A673 (cell line): ENCODE results near the gene FERMT3. TPM values are rescaled to one million over a fixed set of nuclear protein-coding genes. Genes with fewer than 3 reads are reported as not detected.

Source experiments
- BruUV-seq: library from RNA; stranded (reverse); fragments of 400-500 nt; replicated peaks from 2 replicates; lab custom pipeline; 2021; lab: Mats Ljungman, UMichigan
- CTCF ChIA-PET: fragments of 300-600 bp; sonication (Branson Sonifier 250); formaldehyde crosslinking; loops from one replicate; lab custom pipeline; 2022; ENCODE audit warnings: antibody characterized with exemption; lab: Charles Lee
- POLR2A ChIA-PET: fragments of 300-600 bp; sonication (Branson Sonifier 250); formaldehyde crosslinking; loops from one replicate; lab custom pipeline; 2022; ENCODE audit warnings: antibody characterized with exemption; ENCODE audit not compliant: low non-redundant PET; lab: Charles Lee
- DNase-seq: peaks from one replicate; pipeline ENCODE4 v3.0.0-alpha.2; 2015; ENCODE audit warnings: low spot score
- H3K27ac ChIP-seq: fragments of 200-600 bp; sonication (generic); 2 replicates; pipeline ENCODE4 v1.5.1; 2016; ENCODE audit warnings: mixed run types, low read depth, mild to moderate bottlenecking, mixed read lengths, antibody characterized with exemption, low read length; ENCODE audit not compliant: poor library complexity, severe bottlenecking
- H3K27me3 ChIP-seq: fragments of 200-600 bp; sonication (generic); replicated peaks from 2 replicates; pipeline ENCODE4 v1.6.1; 2017; ENCODE audit warnings: mixed run types, low read depth, mild to moderate bottlenecking, mixed read lengths, antibody characterized with exemption, low read length; ENCODE audit not compliant: insufficient read depth, poor library complexity
- H3K36me3 ChIP-seq: fragments of 200-600 bp; sonication (generic); 2 replicates; pipeline ENCODE4 v1.6.1; 2016; ENCODE audit warnings: mixed run types, mild to moderate bottlenecking, mixed read lengths, antibody characterized with exemption, low read length; ENCODE audit not compliant: insufficient read depth, poor library complexity, severe bottlenecking
- H3K4me1 ChIP-seq: fragments of 200-600 bp; sonication (generic); 2 replicates; pipeline ENCODE4 v1.6.1; 2017; ENCODE audit warnings: mixed run types, mild to moderate bottlenecking, mixed read lengths, antibody characterized with exemption, low read length; ENCODE audit not compliant: insufficient read depth, poor library complexity, severe bottlenecking
- H3K4me3 ChIP-seq: fragments of 200-600 bp; sonication (generic); 2 replicates; pipeline ENCODE4 v1.5.1; 2016; ENCODE audit warnings: low read depth, mixed run types, mild to moderate bottlenecking, mixed read lengths, low read length; ENCODE audit not compliant: poor library complexity, severe bottlenecking
- H3K9me3 ChIP-seq: fragments of 200-600 bp; sonication (generic); 2 replicates; pipeline ENCODE4 v1.6.1; 2016; ENCODE audit warnings: mixed run types, low read depth, mild to moderate bottlenecking, mixed read lengths, antibody characterized with exemption, low read length; ENCODE audit not compliant: poor library complexity, severe bottlenecking
- EZH2 ChIP-seq: fragments of 200-600 bp; sonication (generic); IDR thresholded peaks from 2 replicates; pipeline ENCODE4 v1.6.1; 2017; ENCODE audit warnings: borderline replicate concordance, low read depth, mild to moderate bottlenecking, mixed read lengths, antibody characterized with exemption, low read length; ENCODE audit not compliant: poor library complexity, severe bottlenecking
- intact Hi-C: fragments of 100-400 bp; cut with micrococcal nuclease; formaldehyde crosslinking; loops from one replicate; pipeline ENCODE4 v1.10.0; 2022; ENCODE audit not compliant: unreplicated experiment
- total RNA-seq: library from RNA; stranded (reverse); gene quantifications from 2 replicates; pipeline ENCODE4 v1.2.3, GENCODE V29; 2021
- TF ChIP-seq, protein P1 (sequence below): fragments of 300-800, 200-600 bp; sonication (generic); conservative IDR thresholded peaks from 2 replicates; pipeline ENCODE4 v1.5.1; 2017; ENCODE audit warnings: low read depth, mild to moderate bottlenecking, antibody characterized with exemption, low read length, moderate library complexity, mixed read lengths

FERMT3 gene
- total RNA-seq, 1 experiment from 2014 or later, result 99.3 TPM

- BruUV-seq, result no TSS peak
- intact Hi-C loops, result no loop called here
Observed at GRCh38 chr11:64170419-64170818, 36.1 kb upstream of the FERMT3 start.

DNA sequence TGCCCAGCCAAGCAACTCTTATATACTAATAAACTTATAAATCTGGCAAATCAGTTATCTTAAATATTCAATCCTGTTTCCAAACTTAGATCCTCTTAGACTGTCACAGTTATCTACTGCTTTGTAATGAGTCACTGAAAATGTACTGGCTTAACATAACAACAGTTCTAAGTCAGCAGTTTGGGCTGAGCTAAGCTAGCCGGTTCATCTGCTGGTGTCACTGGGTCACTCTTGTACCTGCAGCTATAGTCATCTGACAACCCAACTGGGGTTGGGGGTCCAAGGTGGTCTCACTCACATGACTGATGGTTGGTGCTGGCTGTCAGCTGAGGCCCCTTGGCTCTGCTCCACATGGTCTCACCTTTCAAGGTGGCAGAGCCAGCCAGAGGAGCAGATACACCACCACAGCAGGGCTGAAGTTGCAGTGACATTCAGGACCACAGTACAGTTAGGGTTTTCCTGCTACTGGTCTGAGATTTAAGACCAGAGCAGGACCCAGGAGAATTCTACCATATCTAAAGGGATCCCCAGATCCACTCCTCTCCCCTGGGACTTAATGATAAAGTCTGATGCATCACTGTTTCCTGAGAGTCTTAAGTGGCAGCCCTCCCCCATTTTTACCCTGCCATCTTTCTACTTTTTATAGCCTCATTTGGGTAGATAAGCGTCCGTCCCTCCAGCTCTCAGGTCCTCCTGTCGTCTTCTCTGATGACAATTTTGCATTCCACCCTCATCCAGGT lies 32.7 kb upstream of the FERMT3 start:
- CTCF ChIA-PET, result interaction anchor here (0.7 kb wide), 2 partner anchors 26 to 492 kb away, joined by 5 to 10 read pairs; no protein-coding TSS in a partner anchor
- TF ChIP-seq, protein P1, sequence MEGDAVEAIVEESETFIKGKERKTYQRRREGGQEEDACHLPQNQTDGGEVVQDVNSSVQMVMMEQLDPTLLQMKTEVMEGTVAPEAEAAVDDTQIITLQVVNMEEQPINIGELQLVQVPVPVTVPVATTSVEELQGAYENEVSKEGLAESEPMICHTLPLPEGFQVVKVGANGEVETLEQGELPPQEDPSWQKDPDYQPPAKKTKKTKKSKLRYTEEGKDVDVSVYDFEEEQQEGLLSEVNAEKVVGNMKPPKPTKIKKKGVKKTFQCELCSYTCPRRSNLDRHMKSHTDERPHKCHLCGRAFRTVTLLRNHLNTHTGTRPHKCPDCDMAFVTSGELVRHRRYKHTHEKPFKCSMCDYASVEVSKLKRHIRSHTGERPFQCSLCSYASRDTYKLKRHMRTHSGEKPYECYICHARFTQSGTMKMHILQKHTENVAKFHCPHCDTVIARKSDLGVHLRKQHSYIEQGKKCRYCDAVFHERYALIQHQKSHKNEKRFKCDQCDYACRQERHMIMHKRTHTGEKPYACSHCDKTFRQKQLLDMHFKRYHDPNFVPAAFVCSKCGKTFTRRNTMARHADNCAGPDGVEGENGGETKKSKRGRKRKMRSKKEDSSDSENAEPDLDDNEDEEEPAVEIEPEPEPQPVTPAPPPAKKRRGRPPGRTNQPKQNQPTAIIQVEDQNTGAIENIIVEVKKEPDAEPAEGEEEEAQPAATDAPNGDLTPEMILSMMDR, result no peak
- no peak for TF ChIP-seq EZH2

More at GRCh38 chr11:64170419-64170818, 36.1 kb upstream of the FERMT3 start:
- no peak overlapping the region for H3K4me3 ChIP-seq
- no peaks in the 10 kb centered on the region for H3K27me3 ChIP-seq
- ChIA-PET POLR2A (no interaction called here), CTCF (no interaction called here)
- TF ChIP-seq, protein P1, result no peak
- TF ChIP-seq EZH2, result no peak
- no peaks in the 10 kb centered on the region for H3K36me3 ChIP-seq
- no peaks in the 10 kb centered on the region for H3K4me1 ChIP-seq
- DNase-seq, result no peak
- no peaks in the 10 kb centered on the region for H3K9me3 ChIP-seq
- no peak overlapping the region for H3K27ac ChIP-seq

GRCh38 chr11:64176751-64177150 lies 29.8 kb upstream of the FERMT3 start:
- CTCF ChIA-PET, result no interaction called here
- intact Hi-C loops, result no loop called here
- Histone ChIP-seq H3K4me1 (peaks cover 12% of the 10 kb centered on the region), H3K27me3 (no peaks in the 10 kb centered on the region), H3K36me3 (no peaks in the 10 kb centered on the region), H3K27ac (no peak overlapping the region), H3K4me3 (no peak overlapping the region), H3K9me3 (no peaks in the 10 kb centered on the region)
- BruUV-seq, result no TSS peak
- DNase-seq, result no peak
- POLR2A ChIA-PET, result interaction anchor here (0.6 kb wide), 1 partner anchor 37 kb away, joined by 6 read pairs; no protein-coding TSS in a partner anchor
- TF ChIP-seq, protein P1, result no peak
- TF ChIP-seq EZH2, result no peak

More for the DNA sequence above, 32.7 kb upstream of the FERMT3 start:
- Histone ChIP-seq H3K36me3 (no peaks in the 10 kb centered on the region), H3K27ac (no peak overlapping the region), H3K9me3 (no peaks in the 10 kb centered on the region), H3K27me3 (no peaks in the 10 kb centered on the region), H3K4me1 (no peaks in the 10 kb centered on the region), H3K4me3 (no peak overlapping the region)
- DNase-seq, result peak; percentile 42
- intact Hi-C loops, result no loop called here
- BruUV-seq, result no TSS peak
- POLR2A ChIA-PET, result no interaction called here
